K562 (cell line): Measurements from ENCODE around the gene ATP8B2. TPM values are rescaled to one million over a fixed set of nuclear protein-coding genes. Genes with fewer than 3 reads are reported as not detected.
A peak's percentile ranks its signal among the peaks of the same experiment; 100 is the strongest.

ENCODE experiments used
- ARID3B ChIP-seq: fragments of 250-450 bp; sonication (Bioruptor Pico); IDR thresholded peaks from 2 replicates; pipeline ENCODE4 v1.4.0; 2020; ENCODE audit warnings: borderline replicate concordance
- CBFA2T2 ChIP-seq: fragments of 450-650 bp; conservative IDR thresholded peaks from 2 replicates; pipeline ENCODE4 v1.6.1; 2017; ENCODE audit warnings: mild to moderate bottlenecking
- CC2D1A ChIP-seq: fragments of 450-650 bp; IDR thresholded peaks from 2 replicates; pipeline ENCODE4 v1.6.1; 2017; ENCODE audit warnings: mild to moderate bottlenecking
- GATA2 ChIP-seq: sonication (generic); formaldehyde crosslinking; IDR thresholded peaks from 2 replicates; pipeline ENCODE4 v1.4.0; 2020; ENCODE audit warnings: mild to moderate bottlenecking, missing genetic modification reagents
- MTA2 ChIP-seq: fragments of 450-650 bp; IDR thresholded peaks from 2 replicates; pipeline ENCODE4 v1.6.1; 2016; ENCODE audit warnings: low read depth
- NFIC ChIP-seq: fragments of 450-650 bp; IDR thresholded peaks from 2 replicates; pipeline ENCODE4 v1.6.1; 2017; ENCODE audit warnings: mild to moderate bottlenecking, inconsistent platforms
- RCOR1 ChIP-seq, 2 experiments: IDR thresholded peaks; 2 replicates each; pipeline ENCODE4 v1.6.1; 2012; ENCODE audit warnings: low read depth in 2 of 2, low read length in 2 of 2, borderline replicate concordance in 1 of 2, improper control_type of control experiment in 1 of 2
- REST ChIP-seq, 2 experiments: fragments of 450-650 bp; formaldehyde crosslinking in 1 of 2; IDR thresholded peaks; 2 replicates each; pipeline versions ENCODE4 v1.4.0 to v1.6.1; 2014 to 2020; ENCODE audit warnings: mild to moderate bottlenecking in 2 of 2, borderline replicate concordance in 1 of 2, low read depth in 1 of 2
- SMARCA4 ChIP-seq: fragments of 450-650 bp; IDR thresholded peaks from 2 replicates; pipeline ENCODE4 v1.6.1; 2016
- SP1 ChIP-seq: sonication (generic); formaldehyde crosslinking; IDR thresholded peaks from 2 replicates; pipeline ENCODE4 v1.8.1; 2022; ENCODE audit warnings: mild to moderate bottlenecking, missing genetic modification reagents
- TCF3 ChIP-seq: sonication (generic); formaldehyde crosslinking; IDR thresholded peaks from 2 replicates; pipeline ENCODE4 v1.4.0; 2020; ENCODE audit warnings: mild to moderate bottlenecking, missing genetic modification reagents
- ZBTB33 ChIP-seq: sonication (generic); formaldehyde crosslinking; IDR thresholded peaks from 2 replicates; pipeline ENCODE4 v1.8.1; 2023; ENCODE audit warnings: mild to moderate bottlenecking, missing genetic modification reagents
- ZNF23 ChIP-seq: fragments of 250-450 bp; sonication (Bioruptor Pico); IDR thresholded peaks from 2 replicates; pipeline ENCODE4 v1.4.0; 2020; ENCODE audit warnings: mild to moderate bottlenecking
- polyA plus RNA-seq, 8 experiments: library from polyadenylated mRNA; depleted of rRNA in 4 of 8; stranded (reverse) in 5 of 8; unstranded in 3 of 8; fragments of >200 nt; fragmentation: Nextera tagmentation in 2 of 8; fragmentation: Illumina TruSeq in 1 of 8; extraction: Ambion mirVana in 2 of 8; extraction: Trizol in 1 of 8; gene quantifications; 2 replicates each; pipeline versions ENCODE4 v1.2.1 to v1.2.3, GENCODE V29; 2011 to 2014; ENCODE audit warnings: inconsistent platforms in 1 of 8, missing spikeins in 1 of 8
- total RNA-seq, 7 experiments: library from RNA; depleted of rRNA in 6 of 7; stranded (reverse); fragments of >200 nt in 6 of 7; fragmentation: Illumina TruSeq in 2 of 7; extraction: Trizol in 2 of 7; gene quantifications; 2 replicates each; pipeline versions ENCODE4 v1.2.1 to v1.2.3, GENCODE V29; 2011 to 2021; ENCODE audit warnings: low replicate concordance in 1 of 7
- TF ChIP-seq, protein P1 (sequence below): sonication (generic); formaldehyde crosslinking; IDR thresholded peaks from 2 replicates; pipeline ENCODE4 v1.8.0; 2022; ENCODE audit warnings: mild to moderate bottlenecking, missing genetic modification reagents

The ATP8B2 gene
- total and polyA plus RNA-seq, 9 of the 15 experiments (the other 6 are each of a cell fraction or from before 2014, with no cell fraction given) = 0.27 to 33.2 (median 18.4) TPM

- peak; percentile 83 for TF ChIP-seq REST (IDR thresholded peaks at IDR 0.05; ENCODE audit: borderline replicate concordance)
- TF ChIP-seq REST (CRISPR knock-in tag; IDR thresholded peaks at IDR 0.05; ENCODE audit: low read depth) = no peak
- TF ChIP-seq CBFA2T2 = peak; percentile 75
- TF ChIP-seq NFIC = peak; percentile 45
- no peak for TF ChIP-seq ARID3B (CRISPR knock-in tag)
- TF ChIP-seq TCF3 (CRISPR knock-in tag) = peak; percentile 67
- TF ChIP-seq GATA2 (CRISPR knock-in tag) = peak; percentile 43; the same call in 1 of the 2 replicates
- no peak for TF ChIP-seq ZNF23
- peak in 1 of 2 experiments; percentile 27; a peak in 1 of 4 replicates for TF ChIP-seq RCOR1 (IDR thresholded peaks at IDR 0.05; ENCODE audit: borderline replicate concordance in 1 of 2, low read depth in 2 of 2, low read length in 2 of 2)
- peak; percentile 54; the same call in 1 of the 2 replicates for TF ChIP-seq SP1
- TF ChIP-seq, protein P1, sequence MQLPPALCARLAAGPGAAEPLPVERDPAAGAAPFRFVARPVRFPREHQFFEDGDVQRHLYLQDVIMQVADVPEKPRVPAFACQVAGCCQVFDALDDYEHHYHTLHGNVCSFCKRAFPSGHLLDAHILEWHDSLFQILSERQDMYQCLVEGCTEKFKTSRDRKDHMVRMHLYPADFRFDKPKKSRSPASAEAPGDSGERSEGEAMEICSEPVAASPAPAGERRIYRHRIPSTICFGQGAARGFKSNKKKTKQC = no peak
- peak; percentile 74 for TF ChIP-seq ZBTB33
- peak; percentile 55; the same call in 1 of the 2 replicates for TF ChIP-seq CC2D1A
- no peak for TF ChIP-seq SMARCA4
- TF ChIP-seq MTA2 = no peak; the same call in 1 of the 2 replicates
Measured at GRCh38 chr1:154348429-154349076, 23.2 kb downstream of the ATP8B2 start (continued).
